ENCODE measurements around the gene GLIS1. TPM values are rescaled to one million over a fixed set of nuclear protein-coding genes. Genes with fewer than 3 reads are reported as not detected.
A peak's percentile ranks its signal among the peaks of the same experiment; 100 is the strongest.

The GLIS1 gene
- total RNA-seq, 1 donor: 1.6 TPM

DNA sequence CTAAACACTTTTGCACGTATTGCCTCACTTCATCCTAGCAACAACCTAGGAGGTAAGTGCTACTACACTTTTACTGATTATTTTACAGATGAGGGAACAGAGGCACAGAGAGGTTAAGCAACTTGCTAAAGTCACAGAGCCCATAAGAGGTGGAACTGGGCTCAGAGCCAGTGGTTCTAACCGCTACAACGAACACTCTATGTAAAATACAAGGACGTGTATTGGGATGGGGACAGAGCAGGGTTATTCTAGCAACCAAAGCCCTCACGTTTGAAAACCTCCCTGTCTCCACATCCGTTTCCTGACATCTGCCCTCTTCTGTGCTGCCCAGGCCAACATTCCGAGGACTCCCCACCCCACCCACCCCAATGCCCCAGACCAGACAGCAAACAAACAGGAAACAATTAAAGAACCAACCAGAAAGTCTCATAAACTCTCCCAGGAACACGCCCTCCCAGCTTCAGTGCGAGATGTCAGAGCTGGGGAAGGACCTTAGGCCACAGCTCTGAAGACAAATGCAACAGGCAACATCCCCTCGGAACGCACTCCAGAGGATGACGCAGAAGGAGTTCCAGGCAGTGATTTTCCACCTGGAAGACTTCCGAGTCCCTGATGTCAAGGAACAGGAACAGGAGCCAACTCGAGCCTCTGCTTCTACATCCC lies 41.1 kb downstream of the GLIS1 start:
- TF ChIP-seq, protein P1, sequence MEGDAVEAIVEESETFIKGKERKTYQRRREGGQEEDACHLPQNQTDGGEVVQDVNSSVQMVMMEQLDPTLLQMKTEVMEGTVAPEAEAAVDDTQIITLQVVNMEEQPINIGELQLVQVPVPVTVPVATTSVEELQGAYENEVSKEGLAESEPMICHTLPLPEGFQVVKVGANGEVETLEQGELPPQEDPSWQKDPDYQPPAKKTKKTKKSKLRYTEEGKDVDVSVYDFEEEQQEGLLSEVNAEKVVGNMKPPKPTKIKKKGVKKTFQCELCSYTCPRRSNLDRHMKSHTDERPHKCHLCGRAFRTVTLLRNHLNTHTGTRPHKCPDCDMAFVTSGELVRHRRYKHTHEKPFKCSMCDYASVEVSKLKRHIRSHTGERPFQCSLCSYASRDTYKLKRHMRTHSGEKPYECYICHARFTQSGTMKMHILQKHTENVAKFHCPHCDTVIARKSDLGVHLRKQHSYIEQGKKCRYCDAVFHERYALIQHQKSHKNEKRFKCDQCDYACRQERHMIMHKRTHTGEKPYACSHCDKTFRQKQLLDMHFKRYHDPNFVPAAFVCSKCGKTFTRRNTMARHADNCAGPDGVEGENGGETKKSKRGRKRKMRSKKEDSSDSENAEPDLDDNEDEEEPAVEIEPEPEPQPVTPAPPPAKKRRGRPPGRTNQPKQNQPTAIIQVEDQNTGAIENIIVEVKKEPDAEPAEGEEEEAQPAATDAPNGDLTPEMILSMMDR (IDR thresholded peaks at IDR 0.05; ENCODE audit: insufficient read depth, low read length): no peak
- H3K4me3 ChIP-seq (ENCODE audit: low read depth, low read length): no peak overlapping the region
- peak; percentile 64 for DNase-seq (ENCODE audit: low read depth)

- no peak for DNase-seq (ENCODE audit: low read depth)
- no peak overlapping the region for H3K4me3 ChIP-seq (ENCODE audit: low read depth, low read length)
- TF ChIP-seq, protein P1 (IDR thresholded peaks at IDR 0.05; ENCODE audit: insufficient read depth, low read length): no peak
Observed at GRCh38 chr1:53696990-53697389, 42.0 kb downstream of the GLIS1 start.

- TF ChIP-seq, protein P1 (IDR thresholded peaks at IDR 0.05; ENCODE audit: insufficient read depth, low read length): no peak
- DNase-seq (ENCODE audit: low read depth): no peak
- no peak overlapping the region for H3K4me3 ChIP-seq (ENCODE audit: low read depth, low read length)
Observed at GRCh38 chr1:53696571-53696970, 42.4 kb downstream of the GLIS1 start.

DNA sequence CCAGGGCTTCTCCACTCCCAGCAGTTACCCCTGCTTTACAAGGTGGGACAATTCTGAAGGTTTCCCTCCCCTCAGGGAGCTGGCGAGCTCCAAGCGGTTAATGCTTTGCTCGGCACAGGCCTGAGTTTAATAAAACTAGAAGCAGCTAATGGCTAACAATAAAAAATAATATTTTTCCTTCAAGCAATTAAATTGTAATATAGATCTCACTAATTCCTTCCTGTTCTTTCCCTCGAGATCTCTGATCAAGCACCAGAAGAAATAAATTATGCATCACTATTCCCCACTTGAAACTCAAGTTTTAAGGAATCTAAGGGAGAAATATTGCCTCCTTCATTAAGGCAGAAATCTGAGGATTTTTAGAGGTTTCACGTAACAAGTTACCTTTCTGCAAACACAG lies 42.9 kb downstream of the GLIS1 start:
- no peak overlapping the region for H3K4me3 ChIP-seq (ENCODE audit: low read depth, low read length)
- no peak for DNase-seq (ENCODE audit: low read depth)
- TF ChIP-seq, protein P1 (IDR thresholded peaks at IDR 0.05; ENCODE audit: insufficient read depth, low read length): no peak

GRCh38 chr1:53695116-53695515 lies 43.8 kb downstream of the GLIS1 start:
- H3K4me3 ChIP-seq (ENCODE audit: low read depth, low read length): no peak overlapping the region
- no peak for DNase-seq (ENCODE audit: low read depth)
- TF ChIP-seq, protein P1 (IDR thresholded peaks at IDR 0.05; ENCODE audit: insufficient read depth, low read length): no peak

DNA sequence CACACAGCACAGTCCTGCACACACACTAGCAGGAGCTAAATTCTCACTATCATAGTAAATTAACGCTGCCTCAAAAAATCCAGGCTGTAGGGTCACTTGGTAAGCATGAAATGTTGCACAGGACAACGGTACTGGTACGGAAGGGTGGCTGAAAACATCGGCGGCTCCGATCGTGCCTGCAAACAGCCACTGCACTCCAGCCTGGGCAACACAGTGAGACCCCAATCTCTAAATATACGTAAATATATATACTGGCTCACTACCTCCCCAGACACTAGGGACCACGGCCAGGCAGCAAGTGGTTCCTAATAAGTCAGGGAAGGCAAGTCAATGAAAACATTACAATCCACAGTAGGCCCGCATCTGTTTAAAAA lies 44.3 kb downstream of the GLIS1 start:
- no peak for DNase-seq (ENCODE audit: low read depth)
- TF ChIP-seq, protein P1 (IDR thresholded peaks at IDR 0.05; ENCODE audit: insufficient read depth, low read length): no peak

More for the DNA sequence above, 44.3 kb downstream of the GLIS1 start:
- no peak overlapping the region for H3K4me3 ChIP-seq (ENCODE audit: low read depth, low read length)
